CD4-positive, alpha-beta T cell (primary cell): ENCODE results near the gene SLC25A1. TPM values are rescaled to one million over a fixed set of nuclear protein-coding genes. Genes with fewer than 3 reads are reported as not detected.

Experiments used
- ATAC-seq: fragments of 200-7000 bp; cut with Tn5 transposase; one replicate; pipeline ENCODE4 v1.10.0; 2022; ENCODE audit warnings: mild to moderate bottlenecking; ENCODE audit not compliant: poor library complexity
- CTCF ChIA-PET: fragments of 350-600 bp; sonication (Branson Sonifier 250); formaldehyde crosslinking; loops from one replicate; lab custom pipeline; 2021; ENCODE audit warnings: antibody characterized with exemption, inconsistent platforms; lab: Charles Lee
- POLR2A ChIA-PET: fragments of 350-600 bp; sonication (Branson Sonifier 250); formaldehyde crosslinking; loops from one replicate; lab custom pipeline; 2021; ENCODE audit warnings: antibody characterized with exemption, inconsistent platforms; lab: Charles Lee
- DNase-seq, 14 experiments: peaks; one replicate each; pipeline ENCODE4 v3.0.0-alpha.2; 2013 to 2020; ENCODE audit warnings: mixed read lengths in 2 of 14
- H3K27ac ChIP-seq, 2 donors: one replicate each; pipeline versions ENCODE4 v1.5.1 to v1.7.0; 2013; ENCODE audit warnings: low read length in 2 of 2, low read depth in 1 of 2, mild to moderate bottlenecking in 1 of 2
- H3K27me3 ChIP-seq, 2 experiments: 1 replicate in 1 of 2; 2 replicates in 1 of 2; pipeline versions ENCODE4 v1.6.1 to v1.7.0; 2013; ENCODE audit warnings: low read length in 2 of 2, control low read depth in 1 of 2, mild to moderate bottlenecking in 1 of 2, moderate library complexity in 1 of 2; ENCODE audit not compliant: insufficient read depth in 2 of 2, control insufficient read depth in 1 of 2
- H3K36me3 ChIP-seq: one replicate; pipeline ENCODE4 v1.6.1; 2013; ENCODE audit warnings: low read length, control low read depth; ENCODE audit not compliant: insufficient read depth
- H3K4me1 ChIP-seq: one replicate; pipeline ENCODE4 v1.6.1; 2013; ENCODE audit warnings: low read length, control low read depth; ENCODE audit not compliant: insufficient read depth
- H3K4me3 ChIP-seq: one replicate; pipeline ENCODE4 v1.5.1; 2013; ENCODE audit warnings: mild to moderate bottlenecking, low read length, moderate library complexity
- H3K9me3 ChIP-seq, 2 experiments: 1 replicate in 1 of 2; 2 replicates in 1 of 2; pipeline versions ENCODE4 v1.6.1 to v1.7.0; 2013; ENCODE audit warnings: low read length in 2 of 2, mild to moderate bottlenecking in 2 of 2, control low read depth in 1 of 2, moderate library complexity in 1 of 2; ENCODE audit not compliant: control insufficient read depth in 1 of 2, insufficient read depth in 1 of 2
- H3K27ac Mint-ChIP-seq: one replicate; pipeline ENCODE4 v1.8.0; 2020; ENCODE audit warnings: mixed read lengths
- H3K27me3 Mint-ChIP-seq: one replicate; pipeline ENCODE4 v1.8.0; 2021; ENCODE audit warnings: mixed read lengths
- H3K36me3 Mint-ChIP-seq: one replicate; pipeline ENCODE4 v1.8.0; 2021; ENCODE audit warnings: low read depth, mixed read lengths
- H3K4me1 Mint-ChIP-seq: one replicate; pipeline ENCODE4 v1.8.0; 2021; ENCODE audit warnings: low read depth, mixed read lengths
- H3K4me3 Mint-ChIP-seq: one replicate; pipeline ENCODE4 v1.8.0; 2020; ENCODE audit warnings: mild to moderate bottlenecking, mixed read lengths
- H3K9me3 Mint-ChIP-seq: one replicate; pipeline ENCODE4 v1.8.0; 2020; ENCODE audit warnings: mixed read lengths
- intact Hi-C, 2 experiments: fragments of 100-400 bp; cut with DNase I in 1 of 2; cut with micrococcal nuclease in 1 of 2; formaldehyde crosslinking; loops; one replicate each; pipeline versions ENCODE4 v1.15.1 to v1.9.0; 2023 to 2025; cut with DNase I, micrococcal nuclease
- total RNA-seq, 174 experiments: library from RNA in 2 of 174; stranded (reverse) in 2 of 174; gene quantifications; one replicate each; pipeline ENCODE4 v1.2.3 and lab custom pipeline; 2021 to 2026
- TF ChIP-seq, protein P1 (sequence below): fragments of 200-600 bp; IDR thresholded peaks from one replicate; pipeline ENCODE4 v1.8.0; 2022; ENCODE audit warnings: antibody characterized with exemption, mild to moderate bottlenecking

The SLC25A1 gene
- total RNA-seq, 2 experiments from 2014 or later: 17.6 to 18.0 TPM

GRCh38 chr22:19169002-19169946 is 9.3 kb downstream of the SLC25A1 start:
- H3K9me3 ChIP-seq: peaks cover 0 to 16% of the 10 kb centered on the region in 2 experiments
- H3K27me3 ChIP-seq: peaks cover 42 to 44% of the 10 kb centered on the region in 2 experiments
- H3K4me3 ChIP-seq: peak overlapping the region; percentile 26
- Mint-ChIP-seq H3K27ac (no peak overlapping the region), H3K27me3 (peaks cover 53% of the 10 kb centered on the region), H3K4me1 (peaks cover 37% of the 10 kb centered on the region), H3K4me3 (peak overlapping the region; percentile 93), H3K36me3 (peaks cover 12% of the 10 kb centered on the region), H3K9me3 (no peaks in the 10 kb centered on the region)
- DNase-seq (no peak), ATAC-seq (no peak)
- no peaks in the 10 kb centered on the region for H3K36me3 ChIP-seq
- no peak overlapping the region for H3K27ac ChIP-seq
- H3K4me1 ChIP-seq: peaks cover 49% of the 10 kb centered on the region
- ChIA-PET CTCF (no interaction called here), POLR2A (interaction anchor here (0.8 kb wide), 1 partner anchor 96 kb away, joined by 3 read pairs; no protein-coding TSS in a partner anchor)
- intact Hi-C loops: no loop called here
- TF ChIP-seq, protein P1, sequence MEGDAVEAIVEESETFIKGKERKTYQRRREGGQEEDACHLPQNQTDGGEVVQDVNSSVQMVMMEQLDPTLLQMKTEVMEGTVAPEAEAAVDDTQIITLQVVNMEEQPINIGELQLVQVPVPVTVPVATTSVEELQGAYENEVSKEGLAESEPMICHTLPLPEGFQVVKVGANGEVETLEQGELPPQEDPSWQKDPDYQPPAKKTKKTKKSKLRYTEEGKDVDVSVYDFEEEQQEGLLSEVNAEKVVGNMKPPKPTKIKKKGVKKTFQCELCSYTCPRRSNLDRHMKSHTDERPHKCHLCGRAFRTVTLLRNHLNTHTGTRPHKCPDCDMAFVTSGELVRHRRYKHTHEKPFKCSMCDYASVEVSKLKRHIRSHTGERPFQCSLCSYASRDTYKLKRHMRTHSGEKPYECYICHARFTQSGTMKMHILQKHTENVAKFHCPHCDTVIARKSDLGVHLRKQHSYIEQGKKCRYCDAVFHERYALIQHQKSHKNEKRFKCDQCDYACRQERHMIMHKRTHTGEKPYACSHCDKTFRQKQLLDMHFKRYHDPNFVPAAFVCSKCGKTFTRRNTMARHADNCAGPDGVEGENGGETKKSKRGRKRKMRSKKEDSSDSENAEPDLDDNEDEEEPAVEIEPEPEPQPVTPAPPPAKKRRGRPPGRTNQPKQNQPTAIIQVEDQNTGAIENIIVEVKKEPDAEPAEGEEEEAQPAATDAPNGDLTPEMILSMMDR: no peak

DNA sequence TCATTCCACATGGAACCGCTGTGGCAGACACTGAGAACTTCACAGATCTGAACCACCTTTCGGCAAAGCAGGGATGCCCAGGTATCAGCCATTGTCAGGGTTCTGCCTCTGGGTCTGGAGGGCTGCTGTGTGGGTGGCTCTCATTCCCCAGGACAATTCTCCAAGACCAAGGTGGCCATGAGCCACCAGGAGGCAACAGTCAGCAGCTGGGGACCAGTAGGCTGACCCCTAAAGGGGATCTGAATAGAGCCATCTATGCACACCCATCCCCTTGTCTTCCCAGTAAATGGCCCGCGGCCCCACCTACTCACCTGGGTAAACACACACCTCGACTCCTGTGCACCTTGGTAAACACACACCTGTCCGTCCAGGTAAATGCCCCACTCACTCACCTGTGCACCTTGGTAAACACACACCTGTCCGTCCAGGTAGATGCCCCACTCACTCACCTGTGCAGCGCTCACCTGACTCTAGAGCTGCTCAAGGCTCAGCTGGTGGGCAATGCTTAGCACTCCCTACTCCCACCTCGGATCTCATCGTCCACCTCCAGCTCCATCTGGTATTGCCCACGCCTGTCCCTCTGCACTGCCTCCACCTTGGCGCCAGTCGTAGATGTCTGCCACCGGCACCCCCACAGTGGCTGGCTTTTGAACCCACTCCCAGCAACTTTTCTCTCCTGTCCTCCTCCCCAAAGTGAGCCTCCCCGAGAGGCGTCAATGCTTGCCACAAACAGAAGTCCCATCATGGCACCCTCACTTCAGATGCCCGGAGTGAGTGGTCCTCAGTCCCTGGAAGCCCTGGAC is 10.2 kb downstream of the SLC25A1 start:
- peak overlapping the region; percentile 64 for H3K4me3 Mint-ChIP-seq
- no peak for DNase-seq
- peaks cover 36% of the 10 kb centered on the region for H3K4me1 Mint-ChIP-seq
- H3K9me3 Mint-ChIP-seq: no peaks in the 10 kb centered on the region
- ChIA-PET CTCF (no interaction called here), POLR2A (no interaction called here)
- H3K27ac Mint-ChIP-seq: no peak overlapping the region
- ATAC-seq: no peak
- H3K4me3 ChIP-seq: no peak overlapping the region
- intact Hi-C loops: no loop called here
- no peaks in the 10 kb centered on the region for H3K36me3 ChIP-seq
- TF ChIP-seq, protein P1: no peak
- H3K36me3 Mint-ChIP-seq: peaks cover 12% of the 10 kb centered on the region
- H3K27me3 ChIP-seq: peaks cover 44 to 45% of the 10 kb centered on the region in 2 experiments
- H3K27ac ChIP-seq: no peak overlapping the region
- H3K27me3 Mint-ChIP-seq: peaks cover 53% of the 10 kb centered on the region
- peaks cover 41% of the 10 kb centered on the region for H3K4me1 ChIP-seq
- H3K9me3 ChIP-seq: peaks cover 0 to 19% of the 10 kb centered on the region in 2 experiments

- Histone ChIP-seq H3K9me3 (peaks cover 0 to 19% of the 10 kb centered on the region in 2 experiments), H3K27ac (no peak overlapping the region), H3K36me3 (no peaks in the 10 kb centered on the region), H3K27me3 (peaks cover 44 to 45% of the 10 kb centered on the region in 2 experiments), H3K4me3 (no peak overlapping the region), H3K4me1 (peaks cover 31% of the 10 kb centered on the region)
- Mint-ChIP-seq H3K4me3 (no peak overlapping the region), H3K36me3 (peaks cover 12% of the 10 kb centered on the region), H3K4me1 (peaks cover 26% of the 10 kb centered on the region), H3K27ac (no peak overlapping the region), H3K9me3 (no peaks in the 10 kb centered on the region), H3K27me3 (peaks cover 53% of the 10 kb centered on the region)
- ChIA-PET CTCF (no interaction called here), POLR2A (no interaction called here)
- DNase-seq (no peak), ATAC-seq (no peak)
- intact Hi-C loops: no loop called here
- TF ChIP-seq, protein P1: no peak
These were observed 11.2 kb downstream of the SLC25A1 start for GRCh38 chr22:19167106-19167869.
